Fibroblast of the aortic adventitia (primary cell): ENCODE measurements around the gene PIN1. TPM values are rescaled to one million over a fixed set of nuclear protein-coding genes. Genes with fewer than 3 reads are reported as not detected.

Experiments
- DNase-seq: peaks from one replicate; pipeline ENCODE4 v3.0.0-alpha.2; 2010; ENCODE audit warnings: low read depth
- H3K4me3 ChIP-seq: 2 replicates; pipeline ENCODE4 v1.5.1; 2011; ENCODE audit warnings: low read depth, mild to moderate bottlenecking, control low read depth, low read length, moderate library complexity
- CTCF ChIP-seq: IDR thresholded peaks from 2 replicates; pipeline ENCODE4 v1.5.1; 2011; ENCODE audit warnings: mild to moderate bottlenecking, low read length, control low read depth, inconsistent platforms; ENCODE audit not compliant: insufficient read depth
- total RNA-seq: library from RNA; depleted of rRNA; stranded (reverse); fragments of >200 nt; gene quantifications from 2 replicates; pipeline ENCODE4 v1.2.3, GENCODE V29; 2012; ENCODE audit warnings: low replicate concordance

PIN1 gene
- total RNA-seq, 1 donor, result 59.7 TPM

GRCh38 chr19:9857920-9858746 lies 23.0 kb downstream of the PIN1 start:
- H3K4me3 ChIP-seq, result no peak overlapping the region
- TF ChIP-seq CTCF, result no peak
- DNase-seq, result no peak

DNA sequence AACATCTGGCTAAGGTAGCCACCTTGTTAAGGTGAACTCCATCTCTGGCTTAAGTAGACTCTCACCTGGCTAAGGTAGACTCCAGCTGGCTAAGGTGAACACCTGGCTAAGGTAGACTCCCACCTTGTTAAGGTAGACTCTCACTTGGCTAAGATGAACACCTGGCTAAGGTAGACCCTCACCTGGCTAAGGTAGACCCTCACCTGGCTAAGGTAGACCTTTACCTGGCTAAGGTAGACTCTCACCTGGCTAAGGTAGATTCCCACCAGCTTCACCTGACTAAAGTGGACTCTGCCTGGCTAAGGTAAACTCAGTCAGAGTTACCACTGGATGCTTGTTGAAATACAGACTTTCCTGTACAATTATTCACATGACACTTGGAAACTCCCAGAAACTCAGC lies 23.6 kb downstream of the PIN1 start:
- DNase-seq, result no peak
- no peak overlapping the region for H3K4me3 ChIP-seq
- no peak for TF ChIP-seq CTCF

GRCh38 chr19:9860407-9860806 lies 25.3 kb downstream of the PIN1 start:
- DNase-seq, result no peak
- H3K4me3 ChIP-seq, result no peak overlapping the region
- TF ChIP-seq CTCF, result no peak

GRCh38 chr19:9861503-9861902 lies 26.4 kb downstream of the PIN1 start:
- TF ChIP-seq CTCF, result no peak
- DNase-seq, result no peak

DNA sequence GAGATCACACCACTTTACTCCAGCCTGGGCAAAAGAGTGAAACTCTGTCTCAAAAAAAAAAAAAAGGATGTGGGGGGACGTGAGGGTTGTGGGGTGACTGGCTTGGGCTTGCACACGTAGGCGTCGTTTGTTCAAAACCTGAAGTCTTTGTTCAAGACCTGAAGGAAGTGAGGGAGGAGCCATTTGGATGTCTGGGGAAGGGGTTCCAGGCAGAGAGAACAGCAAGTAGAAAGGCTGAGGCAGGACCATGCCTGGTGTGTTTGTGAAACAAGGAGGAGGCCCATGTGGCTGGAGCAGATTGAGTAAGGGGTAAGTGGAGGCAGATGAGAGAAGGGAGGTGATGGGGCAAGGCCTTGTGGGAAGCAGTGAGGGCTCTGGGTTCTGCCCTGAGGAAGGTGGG lies 27.8 kb downstream of the PIN1 start:
- no peak overlapping the region for H3K4me3 ChIP-seq
- no peak for DNase-seq
- no peak for TF ChIP-seq CTCF

More at GRCh38 chr19:9861503-9861902, 26.4 kb downstream of the PIN1 start:
- H3K4me3 ChIP-seq, result no peak overlapping the region

DNA sequence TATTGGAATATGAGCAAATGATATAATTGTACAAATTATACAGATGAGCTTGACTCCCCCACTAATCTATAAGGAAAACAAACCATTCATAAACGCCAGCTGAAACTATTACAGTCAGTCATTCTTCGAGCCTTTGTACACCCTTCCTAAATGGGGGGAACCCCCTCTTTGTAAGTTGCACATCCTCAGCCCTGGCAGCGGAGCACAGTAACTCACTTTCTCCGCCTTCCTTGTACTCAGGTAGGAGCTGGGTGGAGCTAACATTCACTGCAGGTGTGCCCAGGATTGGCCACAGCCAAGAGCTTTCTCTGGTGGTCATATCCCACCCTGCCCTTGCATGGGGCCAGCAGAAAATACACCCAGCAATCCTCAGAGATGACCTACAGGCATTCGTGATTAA lies 28.6 kb downstream of the PIN1 start:
- H3K4me3 ChIP-seq, result no peak overlapping the region
- DNase-seq, result no peak
- TF ChIP-seq CTCF, result no peak
